HG02623 (cell line): ENCODE data around the gene POLR3C.
A peak's percentile ranks its signal among the peaks of the same experiment; 100 is the strongest.
"Not testable (repeated sequence)": the region's sequence is repeated elsewhere in the genome, so short reads cannot be mapped to it uniquely, and the experiment has no call there.

Source experiments
- ATAC-seq: cut with Tn5 transposase; IDR thresholded peaks from one replicate; pipeline ENCODE4 v1.9.1; 2021; ENCODE audit warnings: moderate library complexity; ENCODE audit not compliant: unreplicated experiment

POLR3C gene, protein sequence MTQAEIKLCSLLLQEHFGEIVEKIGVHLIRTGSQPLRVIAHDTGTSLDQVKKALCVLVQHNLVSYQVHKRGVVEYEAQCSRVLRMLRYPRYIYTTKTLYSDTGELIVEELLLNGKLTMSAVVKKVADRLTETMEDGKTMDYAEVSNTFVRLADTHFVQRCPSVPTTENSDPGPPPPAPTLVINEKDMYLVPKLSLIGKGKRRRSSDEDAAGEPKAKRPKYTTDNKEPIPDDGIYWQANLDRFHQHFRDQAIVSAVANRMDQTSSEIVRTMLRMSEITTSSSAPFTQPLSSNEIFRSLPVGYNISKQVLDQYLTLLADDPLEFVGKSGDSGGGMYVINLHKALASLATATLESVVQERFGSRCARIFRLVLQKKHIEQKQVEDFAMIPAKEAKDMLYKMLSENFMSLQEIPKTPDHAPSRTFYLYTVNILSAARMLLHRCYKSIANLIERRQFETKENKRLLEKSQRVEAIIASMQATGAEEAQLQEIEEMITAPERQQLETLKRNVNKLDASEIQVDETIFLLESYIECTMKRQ

DNA sequence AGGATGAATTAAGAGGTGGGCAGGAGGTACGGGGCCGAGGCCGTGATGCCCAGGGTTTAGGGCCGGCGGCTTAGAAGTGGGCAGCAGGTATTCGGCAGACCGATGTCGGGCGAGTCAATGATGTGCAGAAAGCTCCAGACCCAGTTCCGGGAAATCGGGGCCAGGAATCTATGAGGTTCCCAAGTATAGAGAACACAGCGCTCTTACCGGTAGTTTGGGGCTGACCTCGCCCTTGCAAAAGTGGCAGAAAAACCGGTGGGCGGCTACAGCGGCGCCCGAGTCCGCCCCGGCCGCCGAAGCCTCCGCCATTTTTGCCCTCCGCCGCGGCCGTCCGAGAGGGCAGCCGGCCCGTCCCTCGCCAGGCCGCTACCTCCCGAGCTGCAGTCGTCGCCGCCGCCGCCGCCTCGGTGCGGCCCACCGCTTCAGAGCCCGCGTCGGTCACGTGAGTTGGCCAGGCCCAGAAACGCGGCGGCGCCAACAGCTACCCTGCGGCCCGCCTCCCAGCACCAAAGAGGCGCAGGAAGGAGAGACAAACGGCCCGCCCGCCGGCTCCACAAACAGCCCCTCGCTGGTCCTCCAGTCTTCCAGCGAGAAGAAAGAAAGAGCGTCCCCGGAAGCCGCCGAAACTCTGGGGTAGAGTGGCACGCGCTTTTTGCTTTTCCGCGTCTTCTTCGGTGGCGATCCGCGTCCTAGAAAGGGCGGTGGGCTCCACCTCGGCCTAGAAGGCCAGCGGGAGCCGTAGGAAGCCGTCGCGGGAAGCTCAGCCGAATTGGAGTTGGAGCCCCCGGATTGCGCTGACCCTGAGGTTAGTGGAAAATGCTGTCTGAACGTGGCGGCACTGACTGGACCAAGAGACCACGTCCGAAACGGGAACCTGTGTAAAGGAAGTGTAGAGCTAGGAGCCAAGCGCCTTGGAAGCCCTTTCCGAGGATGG is at the start of gene POLR3C, which contains the start of gene RNF115:
POLR3C (plus strand) TSS at position 636 of the 934 bp plus-strand sequence. CDS start 1,577 bp downstream, outside the sequence.
RNF115 (minus strand) TSS at position 531 of the 934 bp plus-strand sequence; CDS start at position 309, 222 bp downstream.
- ATAC-seq: peak; percentile 85

DNA sequence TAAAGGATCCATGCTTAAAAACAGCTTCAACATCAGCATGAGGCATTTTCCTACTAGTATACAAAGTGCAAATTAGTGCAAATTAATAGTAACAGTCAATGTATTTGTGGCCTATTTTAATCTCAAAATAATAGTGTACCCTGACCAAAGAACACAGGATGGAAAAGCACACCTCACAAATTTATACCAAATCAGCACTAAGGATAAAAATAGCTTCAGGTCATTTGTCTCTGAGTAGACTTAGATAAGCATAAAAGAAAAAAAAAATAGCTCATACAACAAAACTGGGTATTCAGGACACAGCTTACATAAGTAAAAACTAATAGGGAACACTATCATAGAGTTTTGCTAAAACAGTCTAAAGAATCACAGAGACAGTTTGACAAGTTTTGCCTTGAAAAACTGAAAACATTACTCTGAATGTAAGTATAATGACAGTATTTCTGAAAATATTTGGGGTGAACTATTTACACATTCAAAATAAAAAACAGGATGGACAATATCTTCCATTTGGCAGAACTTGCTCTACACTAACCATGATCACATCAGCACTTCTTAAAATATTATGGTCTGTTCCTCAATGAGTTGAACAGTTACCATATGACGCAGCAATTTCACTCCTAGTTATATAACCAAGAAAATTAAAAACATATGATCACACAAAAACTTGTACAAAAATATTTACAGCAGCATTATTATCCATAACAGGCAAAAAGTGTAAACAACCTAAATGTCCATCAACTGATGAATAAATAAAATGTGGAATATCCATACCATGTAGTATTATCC is 46.4 kb upstream of the POLR3C start:
- no peak for ATAC-seq

DNA sequence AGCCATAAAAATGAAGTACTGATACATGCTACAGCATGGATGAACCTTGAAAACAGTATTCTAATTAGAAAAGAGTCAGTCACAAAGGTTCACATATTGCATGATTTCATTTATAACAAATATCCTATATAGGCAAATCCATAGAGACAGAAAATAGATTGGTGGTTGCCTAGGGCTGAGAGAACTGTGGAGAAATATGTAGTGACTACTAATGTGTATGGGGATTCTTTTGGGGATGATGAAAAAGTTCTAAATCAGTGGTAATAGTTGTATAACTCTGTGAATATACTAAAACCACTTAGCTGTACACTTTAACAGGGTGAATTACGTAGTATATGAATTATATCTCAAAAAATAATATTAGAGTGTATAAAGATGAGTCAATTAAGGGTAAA is 45.9 kb upstream of the POLR3C start:
- ATAC-seq: no peak

DNA sequence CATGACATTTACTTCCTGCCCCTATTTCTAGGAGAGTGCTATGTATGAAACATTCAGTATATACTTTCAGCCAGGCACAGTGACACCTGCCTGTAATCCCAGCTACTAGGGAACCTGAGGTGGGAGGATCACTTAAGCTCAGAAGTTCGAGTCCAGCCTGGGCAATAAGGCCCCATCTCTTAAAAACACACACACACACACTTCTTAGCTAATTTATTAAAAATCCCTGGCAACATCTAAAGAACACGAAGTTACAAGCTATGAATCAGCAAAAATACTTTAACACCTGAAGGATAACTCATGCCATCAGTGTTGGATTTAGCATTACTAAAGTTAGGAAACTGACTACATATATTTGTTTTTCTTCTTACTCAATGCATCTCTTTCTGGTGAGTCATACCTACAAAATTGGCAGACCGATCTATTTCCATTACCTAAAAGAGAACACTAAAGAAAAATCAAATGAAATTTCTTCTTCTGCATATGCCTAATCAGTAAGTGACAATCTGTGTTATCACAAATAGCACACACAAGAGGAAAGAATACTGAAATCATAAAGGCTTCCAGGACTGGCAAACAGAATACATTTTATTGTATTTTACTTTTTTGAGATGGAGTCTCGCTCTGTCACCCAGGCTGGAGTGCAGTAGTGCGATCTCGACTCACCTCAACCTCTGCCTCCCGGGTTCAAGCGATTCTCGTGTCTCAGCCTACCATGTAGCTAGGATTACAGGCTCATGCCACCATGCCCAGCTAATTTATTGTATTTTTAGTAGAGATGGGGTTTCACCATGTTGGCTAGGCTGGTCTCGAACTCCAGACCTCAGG is 41.5 kb upstream of the POLR3C start:
- no peak for ATAC-seq

DNA sequence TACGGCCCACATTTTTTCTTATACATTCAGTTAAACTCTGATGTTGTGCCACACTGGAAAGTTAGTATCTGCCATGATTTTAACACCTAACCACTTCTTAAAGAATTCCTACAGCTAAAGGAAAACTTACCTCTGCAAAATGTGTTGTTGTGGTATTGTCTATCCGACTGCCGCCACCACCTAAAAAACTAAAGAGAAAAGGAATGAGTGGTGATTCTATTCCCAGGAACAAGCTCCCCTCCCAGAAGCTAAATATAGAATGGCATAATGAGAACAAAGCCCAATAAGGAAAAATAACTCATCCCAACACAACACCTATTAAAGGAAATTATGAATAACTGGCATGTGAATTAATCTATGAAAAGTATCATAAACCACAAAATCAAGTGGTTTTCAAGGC is 39.6 kb upstream of the POLR3C start:
- no peak for ATAC-seq

DNA sequence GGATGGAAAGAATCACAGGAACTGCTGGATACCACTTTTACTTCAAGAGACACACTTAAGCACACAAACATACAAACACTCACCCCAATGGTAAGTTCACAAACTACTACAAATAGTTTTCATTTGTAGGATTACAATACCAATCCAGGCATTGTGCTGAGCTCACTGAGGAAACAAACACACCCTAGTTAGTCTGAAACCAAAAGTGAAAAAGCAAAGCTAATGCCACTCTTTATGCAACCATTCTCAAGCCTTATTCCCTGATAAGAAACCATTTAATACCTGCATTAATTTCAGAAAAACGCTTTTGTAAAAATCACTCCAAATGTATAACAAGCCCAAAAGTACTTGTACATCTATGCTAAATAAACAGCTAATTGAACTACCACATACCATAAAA is 38.5 kb upstream of the POLR3C start:
- ATAC-seq: no peak

DNA sequence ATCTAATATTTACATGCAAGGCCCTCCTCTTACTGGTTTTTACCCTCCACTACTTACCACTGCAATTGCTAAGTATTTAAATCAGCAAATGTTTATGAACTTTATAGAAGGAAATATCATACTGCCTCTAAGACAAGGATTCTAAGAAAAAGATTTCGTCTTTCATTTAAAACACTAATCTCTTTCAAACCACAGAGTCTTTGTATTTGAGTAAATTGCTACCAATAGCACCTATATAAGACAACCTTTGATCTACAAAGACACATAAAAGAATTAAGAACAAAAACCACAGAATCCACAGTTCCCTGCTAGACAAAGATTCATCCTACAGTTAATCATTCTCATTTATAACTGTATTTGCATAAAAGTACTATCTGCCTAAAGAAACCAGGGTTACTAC is 37.7 kb upstream of the POLR3C start:
- ATAC-seq: no peak

DNA sequence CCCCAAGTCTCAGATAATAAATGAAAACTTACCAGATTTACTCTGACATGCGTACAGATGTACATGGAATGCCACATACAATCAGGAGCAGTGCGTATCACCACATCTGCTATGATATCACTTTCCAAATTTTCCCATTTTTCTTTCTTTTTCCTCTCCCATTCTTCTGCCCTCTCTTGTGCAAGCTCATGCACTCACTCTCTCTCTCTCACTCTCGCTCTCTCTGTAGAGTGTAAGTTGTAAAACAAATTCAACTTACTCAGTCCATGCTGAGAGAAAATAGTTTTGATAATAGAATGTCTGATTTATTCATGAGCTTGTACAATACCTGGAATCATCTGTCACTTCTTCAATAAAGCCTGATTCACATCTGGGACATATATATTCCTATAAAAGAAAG is 35.4 kb upstream of the POLR3C start:
- ATAC-seq: no peak

DNA sequence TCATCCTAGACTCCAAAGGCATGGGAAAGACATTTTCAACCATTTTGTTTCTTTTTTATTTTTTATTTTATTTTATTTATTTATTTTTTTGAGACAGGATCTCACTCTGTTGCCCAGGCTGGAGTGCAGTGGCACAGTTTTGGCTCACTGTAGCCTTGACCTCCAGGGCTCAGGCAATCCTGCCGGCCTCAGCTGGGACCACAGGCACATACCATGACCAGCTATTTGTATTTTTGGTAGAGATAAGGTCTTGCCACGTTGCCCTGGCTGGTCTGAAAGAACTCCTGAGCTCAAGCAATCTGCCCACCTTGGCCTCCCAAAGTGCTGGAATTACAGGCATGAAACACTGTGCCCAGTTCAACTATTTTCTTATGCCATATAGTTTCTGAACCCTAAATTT is 32.1 kb upstream of the POLR3C start:
- not testable (repeated sequence) for ATAC-seq

DNA sequence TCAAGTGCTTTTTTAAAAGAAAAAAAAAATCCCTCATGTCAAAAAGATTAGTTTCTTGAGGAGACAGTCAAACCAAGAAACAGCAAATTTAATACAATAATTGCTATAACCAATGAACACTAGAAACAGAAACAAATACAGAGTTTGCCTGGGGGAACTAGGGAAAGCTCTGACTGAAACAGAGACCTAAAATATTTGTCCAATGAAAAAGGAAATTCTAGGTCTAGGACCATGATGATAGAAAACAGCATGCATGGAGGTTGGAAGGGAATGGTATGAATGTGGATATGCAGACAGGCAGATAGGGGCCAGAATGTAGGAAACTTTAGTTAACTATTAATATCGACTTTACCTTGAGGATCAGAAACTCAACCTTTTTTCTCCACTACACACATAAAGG is 31.5 kb upstream of the POLR3C start:
- ATAC-seq: no peak

DNA sequence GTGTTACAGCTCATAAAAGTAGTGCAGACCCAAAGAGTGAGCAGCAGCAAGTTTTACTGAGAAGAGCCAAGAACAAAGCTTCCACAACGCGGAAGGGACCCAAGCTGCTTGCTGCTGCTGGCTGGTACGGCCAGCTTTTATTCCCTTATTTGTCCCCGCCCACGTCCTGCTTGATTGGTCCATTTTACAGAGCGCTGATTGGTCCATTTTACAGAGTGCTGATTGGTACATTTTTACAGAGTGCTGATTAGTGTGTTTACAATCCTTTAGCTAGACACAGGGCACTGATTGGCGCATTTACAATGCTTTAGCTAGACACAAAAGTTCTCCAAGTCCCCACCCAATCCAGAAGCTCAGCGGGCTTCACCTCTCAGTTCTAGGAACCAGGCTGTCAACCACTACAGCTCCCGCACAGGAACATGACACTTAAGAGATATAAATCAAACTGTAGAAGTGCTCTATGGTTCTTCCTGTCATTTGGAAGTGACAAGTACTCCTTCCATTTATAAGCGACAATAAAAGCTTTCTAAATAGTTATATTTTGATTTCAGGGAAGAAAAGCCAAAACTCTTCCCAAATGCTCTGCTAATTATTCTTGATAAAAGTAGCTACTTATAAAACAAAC is 28.6 kb upstream of the POLR3C start:
- ATAC-seq: no peak

DNA sequence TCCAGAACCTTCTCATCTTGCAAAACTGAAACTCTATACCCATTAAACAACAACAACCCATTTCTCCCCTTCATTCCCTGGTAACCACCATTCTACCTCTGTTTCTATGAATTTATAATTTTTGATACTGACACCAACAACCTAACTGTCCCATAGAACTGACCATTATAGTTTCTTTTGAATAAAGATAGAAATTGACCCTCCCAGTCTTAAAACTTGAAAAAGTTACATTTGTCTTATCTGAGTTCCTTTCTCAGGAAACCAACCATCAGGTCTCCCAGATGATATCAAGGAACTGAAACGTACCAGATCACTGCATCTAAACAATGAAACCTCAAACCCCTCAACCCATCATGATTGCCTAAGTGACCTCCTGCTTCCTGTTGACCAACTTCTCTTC is 27.2 kb upstream of the POLR3C start:
- ATAC-seq: no peak

DNA sequence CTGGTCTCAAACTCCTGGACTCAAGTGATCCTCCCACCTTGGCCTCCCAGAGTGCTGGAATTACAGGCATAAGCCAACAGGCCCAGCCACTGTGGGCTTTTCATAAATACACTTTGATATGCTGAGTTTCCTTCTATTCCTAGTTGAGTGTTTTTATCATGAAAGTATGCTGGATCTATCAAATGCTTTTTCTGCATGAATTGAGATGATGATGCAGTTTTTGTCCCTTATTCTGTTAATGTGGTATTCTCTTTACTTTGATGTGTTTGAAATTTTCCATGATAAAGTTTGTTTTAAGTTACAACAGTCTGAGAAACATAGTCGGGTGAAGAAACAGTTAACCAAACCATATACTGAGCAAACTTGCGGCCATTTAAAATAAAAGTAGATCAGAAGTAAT is 24.2 kb upstream of the POLR3C start:
- ATAC-seq: no peak

DNA sequence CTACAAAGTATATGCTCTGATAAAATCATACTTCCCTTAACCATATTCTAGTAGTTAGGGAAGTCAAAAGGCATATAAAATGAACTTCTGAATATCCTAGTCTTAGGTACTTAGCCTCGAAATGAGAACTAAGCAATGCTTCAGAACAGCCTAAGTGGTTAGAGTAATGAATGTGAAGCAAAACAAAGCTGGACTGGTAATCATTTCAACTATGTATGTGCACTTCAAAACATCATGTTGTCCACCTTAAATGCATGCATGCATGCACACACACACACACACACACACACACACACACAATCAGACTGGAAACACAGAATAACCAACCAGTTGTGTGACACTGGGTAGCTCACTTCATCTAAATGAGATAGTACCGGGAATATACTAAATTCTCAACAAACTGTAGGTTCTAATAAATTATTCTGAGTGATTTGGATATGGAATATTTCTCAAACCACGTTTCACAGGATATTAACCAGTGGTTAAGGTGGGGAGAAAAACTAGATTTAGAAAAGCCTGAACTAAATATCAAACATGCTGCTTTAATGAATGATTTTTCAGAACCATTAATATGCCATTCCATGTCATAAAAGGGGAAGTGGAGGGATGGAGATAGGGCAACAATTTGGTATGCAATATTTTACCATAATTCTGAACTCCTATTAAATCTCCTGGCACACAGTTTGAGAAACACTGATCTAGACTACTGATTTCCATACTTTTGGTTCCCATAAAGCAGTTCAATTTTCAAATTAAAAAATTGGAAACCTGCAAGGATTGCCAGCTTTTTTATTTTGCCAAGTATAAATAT is 19.6 kb upstream of the POLR3C start:
- no peak for ATAC-seq

DNA sequence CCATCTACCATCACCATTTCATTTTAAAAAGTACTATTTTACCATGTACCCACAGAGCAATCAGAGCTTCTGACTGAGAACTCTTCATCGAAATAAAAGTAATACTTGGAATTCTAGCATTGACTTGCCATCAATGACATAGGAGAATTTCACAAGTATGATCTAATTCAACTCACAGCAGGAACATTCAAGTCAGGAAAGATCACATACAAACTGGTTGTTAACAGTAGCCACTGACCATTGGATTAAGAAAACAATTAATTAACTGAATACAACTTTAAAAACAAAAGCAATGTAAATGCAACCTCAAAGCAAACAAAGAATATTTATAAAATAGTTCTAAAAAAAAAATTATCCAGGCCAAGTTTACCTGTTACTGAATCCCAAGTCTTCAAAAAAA is 18.9 kb upstream of the POLR3C start:
- ATAC-seq: no peak

DNA sequence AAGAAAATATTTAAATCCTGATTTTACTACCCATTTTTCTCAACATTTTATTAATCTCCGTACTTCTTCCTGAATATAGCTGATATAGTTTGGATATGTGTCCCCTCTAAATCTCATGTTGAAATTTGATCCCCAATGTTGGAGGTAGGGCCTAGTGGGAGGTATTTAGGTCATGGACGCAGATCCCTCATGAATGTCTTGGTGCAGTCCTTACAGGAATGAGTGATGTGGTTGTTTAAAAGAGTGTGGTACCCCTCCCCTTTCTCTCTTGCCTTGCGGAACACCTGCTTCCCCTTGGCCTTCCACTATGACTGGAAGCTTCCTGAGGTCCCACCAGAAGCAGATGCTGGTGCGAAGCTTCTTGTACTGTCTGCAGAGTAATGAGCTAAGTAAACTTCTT is 17.6 kb upstream of the POLR3C start:
- ATAC-seq: no peak

DNA sequence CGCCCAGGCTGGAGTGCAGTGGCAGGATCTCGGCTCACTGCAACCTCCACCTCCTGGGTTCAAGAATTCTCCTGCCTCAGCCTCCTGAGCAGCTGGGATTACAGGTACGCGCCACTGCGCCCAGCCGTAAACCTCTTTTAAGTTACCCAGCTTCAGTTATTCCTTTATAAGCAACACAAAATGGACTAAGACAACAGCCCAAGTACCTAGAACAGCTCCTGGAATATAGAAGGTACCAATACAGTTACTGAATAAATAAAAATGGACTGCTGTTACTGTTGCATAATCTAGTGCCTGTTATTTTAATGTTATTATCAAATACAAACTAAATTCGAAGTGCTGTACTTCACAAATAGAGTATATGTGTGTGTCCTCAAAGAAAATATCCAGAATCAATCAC is 17.2 kb upstream of the POLR3C start:
- no peak for ATAC-seq

DNA sequence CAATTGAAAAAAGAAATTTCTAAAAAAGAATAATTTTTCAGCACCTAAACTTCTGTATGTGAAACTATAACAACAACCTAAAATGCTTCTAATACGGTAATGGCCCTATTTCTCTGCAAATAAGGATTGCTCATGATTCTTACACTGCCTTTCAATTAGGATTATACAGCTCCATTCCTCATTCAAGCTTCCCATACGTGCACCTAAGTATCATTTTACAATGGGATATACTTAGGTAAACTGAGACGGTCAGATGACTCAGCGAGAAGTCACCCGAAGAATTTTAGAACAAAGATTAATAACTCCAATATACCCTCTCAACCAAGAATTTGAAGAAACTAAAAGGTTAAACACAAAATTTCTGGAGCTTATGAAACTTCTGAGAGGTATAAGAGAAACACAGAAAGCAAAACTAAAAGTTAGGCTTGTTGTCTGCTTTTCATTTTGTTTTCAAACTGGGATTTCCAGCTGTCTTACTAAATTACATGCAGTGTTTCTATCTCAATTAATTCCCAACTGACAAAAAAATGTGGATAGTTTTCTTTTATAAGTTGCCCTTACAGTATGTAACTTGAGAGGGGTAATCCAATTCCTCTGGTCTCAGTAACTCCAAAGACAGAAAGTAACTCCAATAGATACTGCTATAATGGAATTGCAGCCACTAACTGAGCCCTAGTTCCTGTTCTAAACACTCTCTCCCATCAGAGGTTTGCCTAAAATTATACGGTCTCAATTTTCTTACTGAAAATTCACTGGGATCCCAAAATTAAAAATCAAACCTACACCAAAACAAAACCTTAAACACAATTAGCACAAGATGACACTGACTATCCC is 10.8 kb upstream of the POLR3C start:
- ATAC-seq: not testable (repeated sequence)
